Measurements from ENCODE around the gene PIP5KL1.

Gene PIP5KL1

DNA sequence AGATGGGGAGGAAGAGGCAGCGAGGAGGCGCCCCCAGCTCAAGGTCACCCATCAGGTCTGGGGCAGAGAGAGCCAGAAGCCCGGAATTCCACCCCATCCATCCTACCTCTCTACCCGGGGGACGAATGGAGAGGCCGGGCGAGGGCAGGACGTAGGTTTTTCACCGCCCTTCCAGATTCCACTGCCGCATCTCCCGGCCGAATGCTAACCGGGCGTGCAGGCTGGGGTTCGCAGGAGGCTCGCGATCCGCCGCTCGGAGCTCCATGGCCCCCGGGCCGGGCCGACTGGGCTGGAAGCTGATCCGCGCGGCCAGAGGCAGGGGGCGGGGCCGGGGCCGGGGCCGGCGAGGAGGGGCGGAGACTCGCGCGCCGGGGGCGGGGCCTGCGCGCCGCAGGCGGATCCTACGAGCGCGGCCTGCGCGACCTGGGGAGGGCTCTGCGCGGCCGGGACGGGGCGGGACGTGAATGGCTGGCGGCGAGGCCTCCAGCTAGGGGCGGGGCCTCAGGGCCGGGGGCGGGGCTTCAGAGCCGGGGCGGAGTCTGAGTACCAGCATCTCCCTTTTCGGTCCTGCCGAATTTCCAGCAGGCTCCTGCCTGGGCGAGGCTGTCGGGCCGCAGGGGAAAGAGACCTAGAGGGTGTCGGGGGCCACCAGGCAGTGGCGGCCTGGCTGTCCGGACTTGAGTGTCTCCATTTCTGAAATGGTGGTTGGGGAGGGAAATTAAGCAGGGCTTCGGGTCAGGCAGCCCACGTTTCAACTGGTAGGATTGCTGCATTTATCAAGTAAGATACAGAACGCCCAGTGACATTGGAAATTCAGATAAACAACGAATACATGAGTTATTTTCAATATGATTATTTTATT, 13.6 kb downstream of the PIP5KL1 start, which contains the start of gene ST6GALNAC4:
Gene ST6GALNAC4 (minus strand): TSS at position 322 of the 862 bp plus-strand sequence. CDS start 622 bp downstream, outside the sequence.
- DNase-seq (ENCODE audit: low read depth in 1 of 2, low spot score in 1 of 2) = peak; percentile 93 to 96

DNA sequence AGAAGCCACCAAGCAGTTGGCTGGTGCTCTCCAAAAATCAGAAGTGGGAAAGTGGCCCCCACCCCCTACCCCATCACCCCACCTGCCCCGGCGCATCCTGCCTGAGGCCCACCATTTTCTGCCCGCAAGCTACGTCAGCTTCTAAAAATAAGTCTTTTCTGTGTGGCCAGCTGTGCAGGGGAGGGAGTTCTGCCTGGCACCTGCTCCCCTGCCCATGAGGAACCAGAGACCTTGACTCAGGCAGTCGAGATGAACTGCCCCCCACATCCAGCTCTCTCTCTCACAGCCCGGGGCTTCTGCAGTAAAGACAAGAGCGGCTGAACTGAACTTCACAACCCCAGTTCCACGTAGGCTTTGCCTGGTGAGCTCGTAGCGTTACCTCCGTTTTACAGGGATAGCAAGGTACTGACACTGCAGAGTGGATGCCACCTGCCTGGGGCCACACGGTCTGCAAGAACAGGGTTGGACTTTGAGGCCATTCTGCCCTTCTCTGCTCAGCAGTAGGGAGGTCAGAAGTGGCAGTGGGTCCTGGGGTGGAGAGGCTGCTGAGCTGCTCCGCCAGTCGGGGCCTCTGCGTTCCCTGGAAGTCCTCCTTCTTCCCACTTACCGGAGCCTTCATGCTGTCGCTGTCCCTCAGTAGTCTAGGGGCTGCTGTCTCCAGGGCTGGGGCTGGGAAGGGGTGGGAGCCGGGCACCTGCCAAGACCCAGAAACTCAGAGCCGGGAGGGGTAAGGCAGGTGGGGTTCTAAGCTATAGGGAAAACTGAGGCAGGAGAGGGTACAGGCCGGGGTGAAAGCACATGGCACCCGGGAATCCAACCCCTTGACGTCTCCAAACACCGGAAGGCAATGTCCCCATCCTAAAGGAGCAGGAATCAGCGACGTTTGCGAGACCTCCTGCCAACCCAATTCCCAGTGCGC, 14.5 kb downstream of the PIP5KL1 start:
- DNase-seq (ENCODE audit: low read depth in 1 of 2, low spot score in 1 of 2) = no peak

DNA sequence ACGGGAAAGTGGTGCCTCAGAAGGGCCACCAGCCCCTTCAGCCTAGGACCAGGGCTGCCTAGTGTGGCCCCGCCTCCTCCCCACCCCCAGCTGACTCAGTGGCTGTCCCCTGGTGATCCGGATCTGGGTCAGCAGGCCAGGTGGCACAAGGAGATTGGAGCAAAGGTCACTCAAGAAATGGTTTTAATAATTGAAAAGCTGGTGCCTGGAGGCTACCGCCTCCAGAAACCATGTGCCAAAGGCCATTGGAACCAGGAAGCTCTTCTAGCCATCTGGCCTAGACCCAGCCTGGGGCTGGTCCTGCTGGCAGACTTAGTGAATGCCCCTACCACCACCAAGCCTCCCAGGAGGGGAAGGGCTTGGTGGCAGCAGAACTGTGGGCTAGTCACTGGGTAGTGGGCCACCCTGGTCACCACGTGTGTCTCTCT, 15.2 kb downstream of the PIP5KL1 start:
- no peak for DNase-seq (ENCODE audit: low read depth in 1 of 2, low spot score in 1 of 2)

GRCh38 chr9:127913682-127914081, 16.9 kb downstream of the PIP5KL1 start:
- no peak for DNase-seq (ENCODE audit: low read depth in 1 of 2, low spot score in 1 of 2)

GRCh38 chr9:127912882-127913281, 17.7 kb downstream of the PIP5KL1 start:
- DNase-seq (ENCODE audit: low read depth in 1 of 2, low spot score in 1 of 2) = no peak

- DNase-seq (ENCODE audit: low read depth in 1 of 2, low spot score in 1 of 2) = no peak
These were observed 18.3 kb downstream of the PIP5KL1 start for GRCh38 chr9:127912296-127912695.

DNA sequence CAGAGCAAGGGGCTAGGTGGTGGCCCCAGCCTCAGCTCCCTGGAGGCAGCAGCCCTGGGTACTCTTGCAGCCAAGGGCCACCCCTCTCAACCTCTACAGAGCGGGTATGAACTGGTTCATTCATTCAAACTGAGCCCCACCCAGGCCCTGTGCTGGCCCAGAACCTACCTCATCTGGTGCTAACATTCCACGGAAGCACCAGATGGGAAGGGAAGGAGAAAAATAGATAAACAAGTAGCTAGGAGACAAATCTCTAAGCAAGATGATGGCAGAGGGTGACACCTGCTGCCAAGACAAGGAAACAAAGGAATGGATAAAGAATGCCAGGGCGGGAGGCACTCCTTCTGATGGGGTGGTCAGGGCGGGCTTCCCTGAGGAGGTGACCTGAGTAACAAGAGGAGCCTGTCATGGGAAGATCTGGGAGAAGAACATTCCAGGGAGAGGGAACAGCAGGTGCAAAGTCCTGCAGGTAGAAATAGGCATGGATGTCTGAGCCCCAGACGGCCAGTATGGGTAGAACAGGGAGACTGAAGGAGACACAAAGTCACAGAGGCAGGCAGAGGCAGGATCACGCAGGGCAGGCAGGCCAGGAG, 19.9 kb downstream of the PIP5KL1 start:
- no peak for DNase-seq (ENCODE audit: low read depth in 1 of 2, low spot score in 1 of 2)

DNA sequence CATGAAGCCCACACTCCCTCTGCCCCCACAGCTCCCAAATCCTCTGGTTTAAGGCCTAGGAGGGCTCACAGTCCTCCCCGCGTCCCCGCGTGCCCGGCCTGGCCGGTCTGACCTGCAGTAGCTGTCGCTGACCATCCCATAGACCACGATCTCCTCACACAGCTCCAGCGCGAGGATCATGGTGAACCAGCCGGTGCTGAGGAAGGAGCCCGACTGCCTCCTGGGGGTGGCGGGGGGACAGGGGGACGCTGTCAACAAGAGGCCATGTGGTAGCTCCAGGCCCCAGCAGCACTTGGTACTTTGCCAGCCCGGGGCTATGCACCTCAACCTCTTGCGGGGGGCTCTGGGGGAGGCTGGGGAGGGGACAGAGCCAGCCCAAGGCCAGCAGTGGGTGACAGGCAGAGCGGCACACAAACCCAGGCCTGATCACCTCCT, 20.7 kb downstream of the PIP5KL1 start:
- no peak for DNase-seq (ENCODE audit: low read depth in 1 of 2, low spot score in 1 of 2)

DNA sequence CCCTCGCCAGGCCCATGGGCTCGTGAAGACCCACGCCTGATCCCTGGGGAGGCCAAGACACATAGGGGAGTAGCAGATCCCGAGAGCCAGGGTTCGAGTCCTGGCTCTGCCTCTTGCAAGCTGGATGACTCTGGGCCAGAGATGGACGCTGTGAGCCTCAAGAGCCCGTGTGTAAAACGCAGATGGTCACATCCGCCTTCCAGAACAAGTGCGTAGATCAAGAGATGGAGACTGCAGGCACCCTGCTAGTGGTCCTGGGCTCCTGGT, 22.0 kb downstream of the PIP5KL1 start:
- DNase-seq (ENCODE audit: low read depth in 1 of 2, low spot score in 1 of 2) = no peak

- DNase-seq (ENCODE audit: low read depth in 1 of 2, low spot score in 1 of 2) = no peak
These were observed 22.5 kb downstream of the PIP5KL1 start for GRCh38 chr9:127907867-127908659.

DNA sequence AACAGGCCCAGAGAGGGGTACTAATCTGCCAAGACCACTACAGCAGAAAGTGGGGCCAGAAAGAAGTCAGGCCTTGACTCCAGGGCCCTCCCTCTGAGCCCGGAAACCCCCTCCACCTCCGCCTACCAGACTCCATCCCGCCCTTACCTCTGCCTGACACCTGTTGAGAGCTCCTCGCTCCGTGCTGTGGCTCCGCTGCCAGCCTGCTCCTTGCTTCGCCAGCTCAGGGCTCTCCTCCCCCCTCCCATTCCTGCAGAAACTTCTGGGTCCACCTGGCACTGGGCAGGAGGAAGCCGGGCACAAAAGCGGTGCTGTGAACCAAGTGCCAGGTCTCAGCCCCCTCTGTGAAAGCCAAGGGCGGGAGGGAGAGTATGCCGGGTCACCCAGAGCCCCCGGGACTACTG, 24.8 kb downstream of the PIP5KL1 start:
- DNase-seq (ENCODE audit: low read depth in 1 of 2, low spot score in 1 of 2) = peak; percentile 44 to 54

- DNase-seq (ENCODE audit: low read depth in 1 of 2, low spot score in 1 of 2) = peak; percentile 39 to 42
These were observed 25.4 kb downstream of the PIP5KL1 start for GRCh38 chr9:127905004-127905728.

- DNase-seq (ENCODE audit: low read depth in 1 of 2, low spot score in 1 of 2) = no peak
These were observed 26.0 kb downstream of the PIP5KL1 start for GRCh38 chr9:127904561-127905003.

GRCh38 chr9:127903557-127904475, 26.8 kb downstream of the PIP5KL1 start:
- peak in 1 of 2 donors; percentile 51 for DNase-seq (ENCODE audit: low read depth in 1 of 2, low spot score in 1 of 2)

GRCh38 chr9:127899128-127899943, 31.2 kb downstream of the PIP5KL1 start, which contains the start of gene ST6GALNAC6:
Gene ST6GALNAC6 (minus strand): TSS chr9:127899603. CDS start chr9:127897981, 1,622 bp downstream.
- peak in 1 of 2 donors; percentile 65 for DNase-seq (ENCODE audit: low read depth in 1 of 2, low spot score in 1 of 2)

DNA sequence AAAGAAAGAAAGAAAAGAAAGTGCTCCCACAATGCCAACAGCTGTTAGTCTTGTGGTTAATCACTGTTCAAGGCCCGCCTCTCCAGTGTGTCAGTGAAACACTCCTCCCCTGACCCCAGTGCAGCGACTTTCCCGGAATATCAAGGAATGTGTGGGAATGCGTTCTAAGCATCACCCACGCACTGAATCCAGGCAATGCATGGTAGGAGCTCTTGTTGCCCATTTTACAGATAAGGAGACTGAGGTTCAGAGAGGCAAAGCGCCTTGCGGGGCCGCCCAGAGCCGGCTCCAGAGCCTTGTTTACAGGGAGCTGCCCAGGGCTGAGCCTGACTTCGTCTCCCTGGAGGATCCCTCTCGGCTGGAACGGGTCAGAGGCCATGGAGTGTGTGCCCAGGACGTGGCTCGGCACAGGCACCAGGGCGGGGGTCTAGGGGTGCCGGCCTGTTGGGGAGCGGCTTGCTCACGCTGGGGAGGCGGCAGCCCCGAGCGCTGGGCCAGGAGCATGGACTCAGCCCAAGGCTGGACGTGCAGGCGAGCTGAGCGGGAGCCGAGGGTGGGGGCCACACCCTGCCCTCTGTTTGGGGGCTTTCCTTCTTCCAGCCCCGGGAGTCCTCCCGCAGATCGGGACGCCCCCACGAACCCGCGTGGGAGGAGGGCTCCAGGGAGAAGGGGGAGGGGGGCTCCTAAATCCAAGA, 32.0 kb downstream of the PIP5KL1 start:
- no peak for DNase-seq (ENCODE audit: low read depth in 1 of 2, low spot score in 1 of 2)

GRCh38 chr9:127897193-127897692, 33.3 kb downstream of the PIP5KL1 start:
- DNase-seq (ENCODE audit: low read depth in 1 of 2, low spot score in 1 of 2) = no peak

Measured in activated T-helper 1 cell treated with anti-CD3 and anti-CD28 coated beads, Interleukin-2, amount 50 U/mL, for 16 hours (primary cell).